Thyroid gland (tissue), 4 donors: ENCODE data around the gene SPDYE16.
"Not testable (repeated sequence)": the region's sequence is repeated elsewhere in the genome, so short reads cannot be mapped to it uniquely, and the experiment has no call there.

Source experiments
- CTCF ChIP-seq, 6 experiments: fragments of 200-600 bp in 3 of 6; fragments of 450-650 bp in 3 of 6; sonication (generic) in 3 of 6; IDR thresholded peaks; one replicate each; pipeline ENCODE4 v1.5.1; 2016 to 2019; ENCODE audit warnings: antibody characterized with exemption in 6 of 6, mild to moderate bottlenecking in 2 of 6, inconsistent platforms in 1 of 6, moderate library complexity in 1 of 6
- POLR2A ChIP-seq, 2 donors: fragments of 450-650 bp; IDR thresholded peaks; one replicate each; pipeline ENCODE4 v1.6.1; 2017; ENCODE audit warnings: antibody characterized with exemption in 2 of 2, mild to moderate bottlenecking in 2 of 2, moderate library complexity in 1 of 2

- not testable (repeated sequence) for TF ChIP-seq CTCF, POLR2A (IDR thresholded peaks at IDR 0.05)
These were observed 8.9 kb upstream of the SPDYE16 start for GRCh38 chr7:76551992-76552391.
